GM15510 (cell line): ENCODE measurements around the gene POLR2E.

ENCODE experiments used
- POLR2A ChIP-seq: IDR thresholded peaks from 3 replicates; pipeline ENCODE4 v1.6.1; 2011; ENCODE audit warnings: borderline replicate concordance; ENCODE audit not compliant: insufficient read length; ENCODE audit errors: extremely low read depth

POLR2E gene

GRCh38 chr19:1085053-1085658 lies 10.0 kb downstream of the POLR2E start:
- TF ChIP-seq POLR2A: no peak

GRCh38 chr19:1084024-1084868 lies 10.9 kb downstream of the POLR2E start:
- no peak for TF ChIP-seq POLR2A

- no peak for TF ChIP-seq POLR2A
Measured at GRCh38 chr19:1082928-1083816, 12.0 kb downstream of the POLR2E start.

GRCh38 chr19:1082165-1082927 lies 12.8 kb downstream of the POLR2E start:
- no peak for TF ChIP-seq POLR2A

- no peak for TF ChIP-seq POLR2A
Measured at GRCh38 chr19:1081301-1082164, 13.6 kb downstream of the POLR2E start.

GRCh38 chr19:1080360-1081161 lies 14.6 kb downstream of the POLR2E start:
- TF ChIP-seq POLR2A: no peak

GRCh38 chr19:1079566-1080111 lies 15.5 kb downstream of the POLR2E start:
- TF ChIP-seq POLR2A: no peak

- TF ChIP-seq POLR2A: no peak
Measured at GRCh38 chr19:1076951-1077350, 18.2 kb downstream of the POLR2E start.

- TF ChIP-seq POLR2A: no peak
Measured at GRCh38 chr19:1076046-1076386, 19.2 kb downstream of the POLR2E start.

- no peak for TF ChIP-seq POLR2A
Measured at GRCh38 chr19:1074544-1075283, 20.5 kb downstream of the POLR2E start.

GRCh38 chr19:1073956-1074517 lies 21.1 kb downstream of the POLR2E start:
- no peak for TF ChIP-seq POLR2A
